Measurements from ENCODE around the gene CDK14.

The CDK14 gene

DNA sequence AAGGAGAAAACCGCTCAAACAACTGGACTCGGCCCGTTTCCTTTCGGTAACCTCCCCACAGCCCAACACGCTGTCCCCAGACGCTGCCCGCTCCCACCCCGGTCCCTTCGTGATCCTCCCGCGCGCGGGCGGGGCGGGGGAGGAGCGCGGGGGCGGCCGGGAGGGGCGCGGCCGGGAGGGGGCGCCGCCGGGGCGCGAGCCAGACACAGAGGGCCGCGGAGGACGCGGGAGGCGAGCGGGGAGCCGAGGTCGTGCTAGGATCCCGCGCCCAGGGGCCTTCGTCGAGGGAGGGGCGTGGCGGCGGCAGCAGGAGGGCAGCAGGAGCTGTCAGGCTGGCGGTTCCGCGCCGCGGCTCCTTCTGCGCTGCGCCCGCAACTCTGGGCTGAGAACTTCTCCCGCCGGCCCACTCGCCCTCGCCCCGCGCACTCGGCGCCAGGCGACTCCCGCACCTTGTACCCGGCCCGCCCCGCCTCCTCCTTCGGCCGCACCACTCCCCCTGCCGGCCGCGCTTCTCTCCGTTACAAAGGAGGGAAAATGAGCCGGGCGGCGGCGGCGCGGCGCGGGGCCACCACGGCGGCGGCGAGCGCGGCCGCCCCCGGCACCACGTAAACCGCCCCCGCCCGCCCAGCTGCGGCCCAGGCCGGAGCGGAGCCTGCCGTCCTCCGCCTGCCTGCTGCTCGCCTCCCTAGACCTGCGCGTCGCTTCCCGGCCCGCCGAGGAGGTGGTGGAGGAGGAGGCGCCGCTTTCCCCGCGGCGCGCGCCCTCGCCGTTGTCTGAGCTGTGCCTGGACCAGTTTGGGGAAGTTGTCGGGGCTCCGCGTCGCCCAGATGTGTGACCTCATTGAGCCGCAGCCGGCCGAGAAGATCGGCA lies at the start of gene CDK14:
CDK14 (plus strand) TSS at position 521 of the 870 bp plus-strand sequence; CDS start at position 828, 307 bp downstream.
- DNase-seq, result peak; percentile 51

GRCh38 chr7:90551036-90551435 lies 45.1 kb upstream of the CDK14 start:
- DNase-seq, result no peak

GRCh38 chr7:90552521-90552920 lies 43.6 kb upstream of the CDK14 start:
- DNase-seq, result no peak

GRCh38 chr7:90560730-90561129 lies 35.4 kb upstream of the CDK14 start:
- DNase-seq, result no peak

GRCh38 chr7:90563286-90563685 lies 32.8 kb upstream of the CDK14 start:
- DNase-seq, result no peak

DNA sequence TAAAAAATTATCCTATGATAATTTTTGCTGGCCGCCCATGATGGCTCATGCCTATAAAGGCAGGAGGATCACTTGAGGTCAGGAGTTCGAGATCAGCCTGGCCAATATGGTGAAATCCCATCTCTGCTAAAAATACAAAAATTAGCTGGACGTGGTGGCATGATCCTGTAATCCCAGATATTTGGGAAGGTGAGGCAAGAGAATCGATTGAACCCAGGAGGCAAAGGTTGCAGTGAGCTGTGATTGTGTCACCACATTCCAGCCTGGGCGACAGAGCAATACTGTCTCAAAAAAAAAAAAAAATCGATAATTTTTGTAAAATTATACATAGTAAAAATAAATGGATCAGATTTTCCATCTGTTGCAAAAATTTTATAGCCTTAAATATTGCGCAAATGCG lies 31.7 kb upstream of the CDK14 start:
- DNase-seq, result no peak

DNA sequence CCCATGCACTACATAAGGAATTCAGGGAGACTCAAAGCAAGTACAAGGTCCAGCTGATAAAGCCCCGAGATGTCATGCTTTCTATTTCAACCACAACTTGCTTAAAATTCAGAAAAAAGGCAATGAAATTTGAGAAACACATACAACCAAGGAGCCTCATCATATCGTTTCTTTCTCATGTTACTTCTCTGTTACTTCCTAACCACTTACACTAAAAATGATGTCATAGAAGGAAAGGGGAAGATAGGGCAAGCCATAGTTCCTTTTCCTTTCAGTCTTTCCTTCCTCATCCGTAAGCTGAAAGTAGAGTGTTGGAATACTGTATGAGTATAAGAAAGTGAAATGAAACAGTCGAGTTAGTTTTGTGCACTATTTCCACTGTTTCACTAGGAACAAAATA lies 27.9 kb upstream of the CDK14 start:
- DNase-seq, result no peak

- no peak for DNase-seq
Observed at GRCh38 chr7:90569368-90569767, 26.8 kb upstream of the CDK14 start.

DNA sequence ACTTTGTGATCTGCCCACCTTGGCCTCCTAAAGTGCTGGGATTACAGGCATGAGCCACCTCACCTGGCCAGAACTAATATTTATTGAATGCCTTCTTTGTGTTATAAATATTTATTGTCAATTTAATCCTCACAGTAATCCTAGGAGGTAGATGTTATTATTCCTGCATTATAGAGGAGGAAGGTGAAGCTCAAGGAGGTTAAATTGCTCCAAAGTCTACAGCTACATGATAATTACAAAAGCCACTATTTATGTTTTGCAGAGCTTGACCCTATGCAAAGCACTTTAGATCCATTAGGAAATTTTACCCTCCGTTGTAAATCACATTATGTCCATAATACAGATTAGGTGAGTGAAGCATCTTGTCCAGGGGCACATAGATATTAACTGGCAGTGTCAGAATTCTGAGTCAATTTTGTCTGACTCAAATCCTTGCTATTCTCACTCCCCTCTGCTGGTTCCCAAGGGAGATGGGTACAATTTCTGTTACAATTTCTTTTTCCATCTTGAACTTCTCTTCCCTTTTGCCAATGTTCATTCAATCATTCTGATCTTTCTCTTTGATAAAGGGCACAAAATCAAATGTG lies 25.7 kb upstream of the CDK14 start:
- DNase-seq, result no peak

- no peak for DNase-seq
Observed at GRCh38 chr7:90574146-90574819, 21.8 kb upstream of the CDK14 start.

DNA sequence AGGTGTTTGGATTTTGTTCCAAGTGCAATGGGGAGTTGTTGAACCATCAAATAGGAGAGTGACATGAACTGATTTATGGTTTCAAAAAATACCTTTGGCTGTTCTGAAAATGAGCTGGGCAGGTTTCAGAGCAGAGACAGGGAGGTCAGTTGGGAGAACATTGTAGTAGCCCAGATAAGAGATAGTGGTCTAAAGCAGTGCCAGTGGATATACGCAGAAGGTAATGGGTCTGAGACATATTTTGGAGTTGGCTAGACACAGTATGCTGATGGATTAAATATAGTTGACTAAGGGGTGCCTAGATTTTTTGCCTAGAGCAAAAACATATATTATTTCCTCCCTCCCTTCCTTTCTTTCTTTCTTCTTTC lies 21.3 kb upstream of the CDK14 start:
- no peak for DNase-seq

DNA sequence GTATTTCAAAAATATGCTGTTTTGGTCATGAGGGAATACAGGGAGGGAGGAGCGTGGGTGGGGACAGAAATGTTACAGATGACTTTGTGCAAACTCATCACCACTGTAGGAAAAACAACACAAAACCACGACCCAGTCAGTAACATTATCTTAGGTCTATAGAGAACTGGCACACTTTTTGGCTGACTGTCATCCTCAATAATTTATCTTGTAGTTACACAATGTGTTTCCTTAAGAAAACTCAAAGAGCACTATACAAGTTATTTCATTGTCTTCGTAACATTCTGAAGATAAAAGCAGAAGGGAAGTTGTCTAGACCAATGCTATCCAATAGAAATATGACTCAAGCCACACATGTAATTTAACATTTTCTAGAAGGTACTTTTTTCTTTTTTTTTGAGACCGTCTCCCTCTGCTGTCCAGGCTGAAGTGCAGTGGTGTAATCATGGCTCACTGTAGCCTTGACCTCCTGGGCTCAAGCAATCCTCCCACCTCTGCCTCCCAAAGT lies 16.9 kb upstream of the CDK14 start:
- DNase-seq, result no peak

DNA sequence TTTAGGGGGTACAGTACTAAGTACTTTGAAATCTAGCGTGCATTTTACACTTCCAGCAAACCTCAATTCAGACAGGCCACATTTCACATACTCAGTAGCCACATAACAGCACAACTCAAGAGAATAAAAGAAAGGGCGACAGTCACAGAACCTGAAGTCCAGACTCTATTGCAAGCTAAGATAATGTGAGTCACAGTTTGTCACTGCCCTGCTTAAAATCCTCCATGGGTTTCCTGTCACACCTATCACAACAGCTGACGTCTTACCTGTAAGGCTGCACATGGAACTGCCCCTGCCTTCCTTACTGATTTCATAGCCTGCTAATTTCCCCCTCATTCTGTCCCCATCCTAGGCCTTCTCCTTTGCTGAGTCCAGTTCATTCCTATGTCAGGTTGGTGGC lies 16.1 kb upstream of the CDK14 start:
- DNase-seq, result no peak

DNA sequence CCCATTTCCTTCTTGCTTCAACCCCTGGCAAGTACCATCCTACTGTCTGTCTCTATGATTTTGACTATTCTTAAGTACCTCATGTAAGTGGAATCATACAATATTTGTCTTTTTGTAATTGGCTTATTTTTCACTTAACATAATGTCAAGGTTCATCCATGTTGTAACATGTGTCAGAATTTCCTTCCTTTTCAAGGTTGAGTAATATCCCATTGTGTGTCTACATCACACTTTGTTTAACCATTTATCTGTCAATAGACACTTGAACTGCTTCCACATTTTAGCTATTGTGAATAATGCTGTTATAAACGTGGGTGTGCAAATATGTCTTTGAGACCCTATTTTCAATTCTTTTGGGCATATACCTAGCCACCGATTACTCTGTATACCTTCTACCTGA lies 14.0 kb upstream of the CDK14 start:
- DNase-seq, result no peak

GRCh38 chr7:90584378-90584777 lies 11.7 kb upstream of the CDK14 start:
- no peak for DNase-seq

DNA sequence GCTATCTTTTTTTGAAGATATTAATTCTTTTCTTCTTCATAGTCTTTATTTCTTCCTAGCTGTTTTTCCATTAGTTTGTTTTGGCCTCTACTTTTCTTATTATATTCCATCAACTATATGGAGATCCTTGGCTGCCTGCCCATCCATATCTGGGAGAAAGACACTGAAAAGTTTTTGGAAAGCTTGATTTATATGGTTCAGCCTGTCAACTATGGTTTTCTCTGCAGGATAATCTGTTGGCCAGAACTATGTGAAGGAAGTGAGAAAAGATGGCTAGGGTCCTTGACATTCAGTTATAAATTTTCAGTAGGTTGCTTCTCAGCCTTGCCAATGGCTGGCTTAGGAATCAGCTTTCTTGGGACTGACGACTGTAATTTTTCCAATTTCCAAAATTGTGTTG lies 10.0 kb upstream of the CDK14 start:
- DNase-seq, result no peak

GRCh38 chr7:90587766-90588165 lies 8.4 kb upstream of the CDK14 start:
- DNase-seq, result no peak

GRCh38 chr7:90592033-90592432 lies 4.1 kb upstream of the CDK14 start:
- no peak for DNase-seq

- no peak for DNase-seq
Observed at GRCh38 chr7:90593205-90593604, 2.9 kb upstream of the CDK14 start.

DNA sequence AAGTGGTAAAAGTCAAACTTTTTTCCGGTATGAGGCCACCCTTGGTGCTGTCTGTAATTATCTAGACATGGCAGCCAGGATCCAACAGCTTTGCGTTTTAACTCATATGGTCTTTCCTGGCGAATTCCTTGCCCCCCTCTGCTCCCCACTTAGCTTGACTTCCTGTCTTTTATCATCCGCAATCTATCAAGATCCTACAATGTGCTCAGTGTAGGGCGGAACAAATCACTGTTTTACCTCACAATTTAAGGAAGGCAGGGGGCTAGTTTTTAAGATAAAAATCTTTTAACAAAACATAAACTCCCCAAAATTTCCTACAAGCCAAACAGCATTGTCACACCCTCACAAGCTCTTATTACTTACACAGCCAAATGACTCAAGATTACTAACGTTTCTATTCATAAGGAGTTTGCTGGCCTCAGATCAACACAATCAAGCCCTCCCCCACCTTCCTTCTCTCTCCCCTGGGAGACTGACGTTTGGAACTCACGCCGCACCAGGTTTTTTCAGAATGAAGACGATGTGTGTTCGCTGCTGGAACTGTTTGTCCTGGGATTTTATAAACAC lies 1.3 kb upstream of the CDK14 start:
- DNase-seq, result no peak

GRCh38 chr7:90595342-90595800 lies 750 bp upstream of the CDK14 start:
- no peak for DNase-seq

DNA sequence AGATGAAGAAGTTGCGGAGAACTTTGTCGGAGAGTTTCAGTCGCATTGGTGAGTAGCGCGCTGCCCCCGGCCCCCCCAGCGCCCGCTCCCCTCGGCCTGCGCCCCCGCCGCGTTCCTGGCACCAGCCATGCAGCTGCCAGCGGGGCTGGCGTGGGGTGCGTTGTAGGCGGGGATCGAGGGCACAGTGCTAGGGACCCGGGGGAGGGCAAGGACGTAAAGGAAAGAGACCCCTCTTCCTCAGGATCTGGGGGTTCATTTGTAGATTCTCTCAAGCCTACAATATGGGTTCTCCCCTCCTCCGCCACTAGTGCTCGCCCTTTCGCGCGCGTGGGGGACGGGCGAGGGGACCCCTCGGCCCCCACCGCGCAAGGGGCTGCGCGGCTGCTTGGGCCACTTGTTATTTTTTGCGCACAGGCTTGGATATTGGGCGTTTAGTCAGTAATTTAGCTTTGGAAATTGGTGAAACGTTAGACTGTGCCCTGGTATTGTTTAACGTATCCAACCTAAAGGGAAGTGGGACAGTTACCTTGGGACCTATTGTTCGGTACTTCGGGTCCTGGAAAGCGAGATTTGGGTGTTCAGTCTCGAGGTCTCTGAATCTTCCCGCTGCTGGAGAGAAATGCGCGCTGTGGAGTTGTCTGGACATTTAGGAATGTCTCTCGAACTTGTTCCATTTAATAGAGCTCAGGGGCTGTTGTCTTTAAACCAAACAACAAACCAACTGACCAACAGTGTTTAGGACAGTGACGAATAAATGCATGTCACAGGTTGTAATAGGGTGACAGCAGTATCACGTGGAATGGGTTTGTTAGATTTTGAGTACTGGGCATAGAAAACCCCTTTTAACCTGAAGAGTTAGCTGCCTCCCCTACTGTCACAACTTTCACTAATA lies 796 bp downstream of the CDK14 start:
- peak; percentile 15 for DNase-seq

All from SHP77 treated with DMSO at 0.1 percent for 48 hours (cell line).